ENCODE measurements around the gene PLA2G4B. TPM values are rescaled to one million over a fixed set of nuclear protein-coding genes. Genes with fewer than 3 reads are reported as not detected.

Gene PLA2G4B
- polyA plus RNA-seq, 1 donor (not counting 4 experiments of a cell fraction or from before 2014, with no cell fraction given): 8.6 TPM

DNA sequence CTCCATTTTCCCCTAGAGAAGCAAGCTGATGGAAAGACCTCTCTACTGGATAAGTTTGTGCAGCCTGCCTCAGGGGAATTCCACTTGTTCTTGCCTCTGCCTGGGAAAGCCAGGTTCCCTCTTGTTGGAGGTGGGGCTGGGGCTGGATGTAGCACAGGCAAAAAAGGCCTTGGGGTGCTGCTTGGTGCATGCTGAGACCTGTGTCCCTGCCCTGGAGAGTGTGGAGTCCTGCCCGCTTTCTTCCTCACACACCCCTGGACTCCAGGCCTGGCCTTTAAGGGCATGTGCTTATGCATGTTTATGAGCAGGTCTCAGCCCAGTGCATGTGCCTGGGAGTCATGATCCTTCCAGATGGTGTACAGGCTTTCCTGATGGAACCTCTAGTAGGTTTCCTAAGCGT is 34.3 kb upstream of the PLA2G4B start:
- peak; percentile 99 for DNase-seq (ENCODE audit: low read depth, low spot score)
- H3K79me2 ChIP-seq (ENCODE audit: control insufficient read depth, insufficient read depth, low read length): peaks cover 50% of the 10 kb centered on the region
- H3K4me3 ChIP-seq (ENCODE audit: control insufficient read depth in 2 of 3, extremely low read depth in 1 of 3, insufficient read depth in 2 of 3, low read depth in 1 of 3, low read length in 3 of 3): peak overlapping the region in 1 of 3 experiments; percentile 29
- no peaks in the 10 kb centered on the region for H3K9me3 ChIP-seq (ENCODE audit: control insufficient read depth, low read depth, low read length)
- H3K4me2 ChIP-seq (ENCODE audit: control insufficient read depth, extremely low read depth, insufficient read depth, low read depth, low read length): peak overlapping the region; percentile 70
- FAIRE-seq: peak; percentile 99
- peaks cover 79% of the 10 kb centered on the region for H3K4me1 ChIP-seq (ENCODE audit: control insufficient read depth, extremely low read depth, insufficient read depth, low read length)
- H3K9me1 ChIP-seq (ENCODE audit: control insufficient read depth, extremely low read depth, insufficient read depth, low read length): no peaks in the 10 kb centered on the region
- no peak for TF ChIP-seq EZH2 (IDR thresholded peaks at IDR 0.05; ENCODE audit: low read length)
- no peak for TF ChIP-seq CTCF (optimal IDR thresholded peaks at IDR 0.05 in 1 of 3, IDR thresholded peaks at IDR 0.05 in 1 of 3, conservative IDR thresholded peaks at IDR 0.05 in 1 of 3; ENCODE audit: extremely low read depth in 1 of 3, insufficient read depth in 2 of 3, low read length in 3 of 3)
- no peaks in the 10 kb centered on the region for H4K20me1 ChIP-seq (ENCODE audit: control insufficient read depth, extremely low read depth, insufficient read depth, low read length)
- H3K27ac ChIP-seq (ENCODE audit: control insufficient read depth, insufficient read depth, low read length): peak overlapping the region; percentile 99
- no peaks in the 10 kb centered on the region for H3K27me3 ChIP-seq (ENCODE audit: control insufficient read depth, extremely low read depth, insufficient read depth, low read length)
- no peak overlapping the region for H2AFZ ChIP-seq (ENCODE audit: control insufficient read depth, low read length)
- dilution Hi-C loops (cut with MboI; ENCODE audit: extremely low pct_ligation_motif_present, low sequenced_read_pairs): no loop called here
- peaks cover 4 to 25% of the 10 kb centered on the region in 2 experiments for H3K36me3 ChIP-seq (ENCODE audit: control insufficient read depth in 2 of 2, extremely low read depth in 1 of 2, insufficient read depth in 2 of 2, low read length in 2 of 2)
- peak overlapping the region; percentile 78 for H3K9ac ChIP-seq (ENCODE audit: control insufficient read depth, extremely low read depth, insufficient read depth, low read length)

GRCh38 chr15:41804916-41805666 is 33.6 kb upstream of the PLA2G4B start:
- Histone ChIP-seq H3K79me2 (ENCODE audit: control insufficient read depth, insufficient read depth, low read length) (peaks cover 50% of the 10 kb centered on the region), H3K36me3 (ENCODE audit: control insufficient read depth in 2 of 2, extremely low read depth in 1 of 2, insufficient read depth in 2 of 2, low read length in 2 of 2) (peaks cover 1 to 32% of the 10 kb centered on the region in 2 experiments), H3K9me3 (ENCODE audit: control insufficient read depth, low read depth, low read length) (no peaks in the 10 kb centered on the region), H2AFZ (ENCODE audit: control insufficient read depth, low read length) (no peak overlapping the region), H3K27me3 (ENCODE audit: control insufficient read depth, extremely low read depth, insufficient read depth, low read length) (no peaks in the 10 kb centered on the region), H3K27ac (ENCODE audit: control insufficient read depth, insufficient read depth, low read length) (peak overlapping the region; percentile 99), H4K20me1 (ENCODE audit: control insufficient read depth, extremely low read depth, insufficient read depth, low read length) (no peaks in the 10 kb centered on the region), H3K4me2 (ENCODE audit: control insufficient read depth, extremely low read depth, insufficient read depth, low read depth, low read length) (peak overlapping the region; percentile 70), H3K9me1 (ENCODE audit: control insufficient read depth, extremely low read depth, insufficient read depth, low read length) (no peaks in the 10 kb centered on the region), H3K4me1 (ENCODE audit: control insufficient read depth, extremely low read depth, insufficient read depth, low read length) (peaks cover 85% of the 10 kb centered on the region), H3K4me3 (ENCODE audit: control insufficient read depth in 2 of 3, extremely low read depth in 1 of 3, insufficient read depth in 2 of 3, low read depth in 1 of 3, low read length in 3 of 3) (peak overlapping the region in 1 of 3 experiments; percentile 18), H3K9ac (ENCODE audit: control insufficient read depth, extremely low read depth, insufficient read depth, low read length) (peak overlapping the region; percentile 78)
- no peak for TF ChIP-seq CTCF (optimal IDR thresholded peaks at IDR 0.05 in 1 of 3, IDR thresholded peaks at IDR 0.05 in 1 of 3, conservative IDR thresholded peaks at IDR 0.05 in 1 of 3; ENCODE audit: extremely low read depth in 1 of 3, insufficient read depth in 2 of 3, low read length in 3 of 3)
- no peak for TF ChIP-seq EZH2 (IDR thresholded peaks at IDR 0.05; ENCODE audit: low read length)
- dilution Hi-C loops (cut with MboI; ENCODE audit: extremely low pct_ligation_motif_present, low sequenced_read_pairs): no loop called here
- DNase-seq (ENCODE audit: low read depth, low spot score) (no peak), FAIRE-seq (no peak)

All from keratinocyte (primary cell).